HCT116 (cell line): ENCODE measurements around the gene METTL24.

Experiments used
- ATF3 ChIP-seq: IDR thresholded peaks from 2 replicates; pipeline ENCODE4 v1.6.1; 2012
- CTCF ChIP-seq, 3 experiments: fragments of 200-600 bp in 1 of 3; sonication (generic) in 1 of 3; IDR thresholded peaks in 2 of 3; conservative IDR thresholded peaks in 1 of 3; 2 replicates each; pipeline ENCODE4 v1.5.1; 2012 to 2017; ENCODE audit warnings: low read depth in 2 of 3, low read length in 2 of 3, antibody characterized with exemption in 1 of 3, borderline replicate concordance in 1 of 3, control low read depth in 1 of 3, mild to moderate bottlenecking in 1 of 3, mixed read lengths in 1 of 3, mixed run types in 1 of 3, moderate library complexity in 1 of 3; ENCODE audit not compliant: insufficient read depth in 1 of 3
- POLR2A ChIP-seq: IDR thresholded peaks from 2 replicates; pipeline ENCODE4 v1.7.0; 2011; ENCODE audit warnings: borderline replicate concordance; ENCODE audit not compliant: insufficient read depth, insufficient read length; ENCODE audit errors: extremely low read depth
- REST ChIP-seq: IDR thresholded peaks from 2 replicates; pipeline ENCODE4 v1.6.1; 2012; ENCODE audit warnings: low read depth
- SP1 ChIP-seq: IDR thresholded peaks from 2 replicates; pipeline ENCODE4 v1.6.1; 2012; ENCODE audit warnings: low read depth
- ZNF274 ChIP-seq: fragments of 200-500 bp; sonication (Bioruptor generic); IDR thresholded peaks from 2 replicates; pipeline ENCODE4 v1.6.1; 2014; ENCODE audit warnings: mild to moderate bottlenecking, low read depth, low read length, inconsistent platforms

GRCh38 chr6:110332281-110332680 lies 25.9 kb downstream of the METTL24 start:
- TF ChIP-seq SP1 (no peak), ZNF274 (no peak), POLR2A (no peak), CTCF (IDR thresholded peaks at IDR 0.05 in 2 of 3, conservative IDR thresholded peaks at IDR 0.05 in 1 of 3; ENCODE audit: borderline replicate concordance in 1 of 3, insufficient read depth in 1 of 3, low read depth in 2 of 3, low read length in 2 of 3) (no peak), REST (no peak), ATF3 (no peak)
